GM23338 (cell line): ENCODE results near the gene ZBTB7C. TPM values are rescaled to one million over a fixed set of nuclear protein-coding genes. Genes with fewer than 3 reads are reported as not detected.

ENCODE experiments used
- ATAC-seq: fragments of 200-7000 bp; cut with Tn5 transposase; 3 replicates; pipeline ENCODE4 v1.9.1; 2020
- DNase-seq: peaks from one replicate; pipeline ENCODE4 v3.0.0-alpha.2; 2015; ENCODE audit warnings: low spot score
- H2AFZ ChIP-seq: fragments of 200-600 bp; sonication (generic); 2 replicates; pipeline ENCODE4 v1.8.0; 2016; ENCODE audit warnings: antibody characterized with exemption, mild to moderate bottlenecking, moderate library complexity
- H3F3A ChIP-seq: fragments of 200-600 bp; sonication (generic); replicated peaks from 2 replicates; pipeline ENCODE4 v1.8.0; 2017; ENCODE audit warnings: antibody characterized with exemption, mixed run types, low read depth
- H3K27ac ChIP-seq: fragments of 200-600 bp; sonication (generic); 2 replicates; pipeline ENCODE4 v1.6.1; 2016; ENCODE audit warnings: low read depth
- H3K27me3 ChIP-seq: fragments of 200-600 bp; sonication (generic); 2 replicates; pipeline ENCODE4 v1.8.0; 2016; ENCODE audit warnings: mild to moderate bottlenecking, mixed run types, moderate library complexity; ENCODE audit not compliant: insufficient read depth
- H3K36me3 ChIP-seq: fragments of 200-600 bp; sonication (generic); 2 replicates; pipeline ENCODE4 v1.8.0; 2016; ENCODE audit warnings: mild to moderate bottlenecking; ENCODE audit not compliant: insufficient read depth
- H3K4me1 ChIP-seq: fragments of 200-600 bp; sonication (generic); 2 replicates; pipeline ENCODE4 v1.8.0; 2016; ENCODE audit warnings: mild to moderate bottlenecking, moderate library complexity; ENCODE audit not compliant: insufficient read depth
- H3K4me2 ChIP-seq: fragments of 200-600 bp; sonication (generic); 2 replicates; pipeline ENCODE4 v1.7.1; 2017; ENCODE audit warnings: mixed run types
- H3K4me3 ChIP-seq: fragments of 200-600 bp; sonication (generic); 2 replicates; pipeline ENCODE4 v1.6.1; 2016; ENCODE audit warnings: mixed run types
- H3K79me2 ChIP-seq: fragments of 200-600 bp; sonication (generic); replicated peaks from 2 replicates; pipeline ENCODE4 v1.8.0; 2017; ENCODE audit warnings: mild to moderate bottlenecking; ENCODE audit not compliant: insufficient read depth
- H3K9me2 ChIP-seq: fragments of 200-600 bp; sonication (generic); 2 replicates; pipeline ENCODE4 v1.8.0; 2017; ENCODE audit not compliant: insufficient read depth
- H4K20me1 ChIP-seq: fragments of 200-600 bp; sonication (generic); replicated peaks from 2 replicates; pipeline ENCODE4 v1.8.0; 2017; ENCODE audit warnings: mild to moderate bottlenecking; ENCODE audit not compliant: insufficient read depth
- H3K27ac Mint-ChIP-seq: 2 replicates; pipeline ENCODE4 v1.8.0; 2020; ENCODE audit warnings: inconsistent platforms, mild to moderate bottlenecking, moderate library complexity, mixed read lengths
- H3K27me3 Mint-ChIP-seq: 3 replicates; pipeline ENCODE4 v1.8.0; 2022; ENCODE audit warnings: low read depth, mild to moderate bottlenecking, moderate library complexity, mixed read lengths, inconsistent platforms; ENCODE audit not compliant: insufficient read depth, poor library complexity
- H3K36me3 Mint-ChIP-seq: 3 replicates; pipeline ENCODE4 v1.8.0; 2021; ENCODE audit warnings: low read depth, mild to moderate bottlenecking, inconsistent platforms, moderate library complexity, mixed read lengths
- H3K4me1 Mint-ChIP-seq: 3 replicates; pipeline ENCODE4 v1.8.0; 2020; ENCODE audit warnings: mild to moderate bottlenecking, inconsistent platforms, mixed read lengths
- H3K4me3 Mint-ChIP-seq: 3 replicates; pipeline ENCODE4 v1.8.0; 2021; ENCODE audit warnings: moderate library complexity, mild to moderate bottlenecking, inconsistent platforms, mixed read lengths
- H3K9me3 Mint-ChIP-seq: 3 replicates; pipeline ENCODE4 v1.8.0; 2020; ENCODE audit warnings: moderate library complexity, mild to moderate bottlenecking, inconsistent platforms, mixed read lengths
- EZH2 ChIP-seq: fragments of 200-600 bp; sonication (generic); IDR thresholded peaks from one replicate; pipeline ENCODE4 v1.8.0; 2017; ENCODE audit warnings: antibody characterized with exemption, mild to moderate bottlenecking, low read depth; ENCODE audit not compliant: unreplicated experiment
- EZH2phosphoT487 ChIP-seq: fragments of 200-600 bp; sonication (generic); IDR thresholded peaks from one replicate; pipeline ENCODE4 v1.8.1; 2018; ENCODE audit warnings: antibody characterized with exemption; ENCODE audit not compliant: unreplicated experiment
- POLR2AphosphoS5 ChIP-seq: IDR thresholded peaks from 2 replicates; pipeline ENCODE4 v1.6.1; 2016; ENCODE audit warnings: antibody characterized with exemption, low read depth
- ZNF114 ChIP-seq: fragments of 250-450 bp; sonication (Bioruptor Pico); IDR thresholded peaks from 2 replicates; pipeline ENCODE4 v1.5.0; 2020; ENCODE audit warnings: mild to moderate bottlenecking, moderate library complexity
- ZNF331 ChIP-seq: fragments of 250-450 bp; sonication (Bioruptor Pico); IDR thresholded peaks from 2 replicates; pipeline ENCODE4 v1.5.0; 2020; ENCODE audit warnings: low read depth, mild to moderate bottlenecking, moderate library complexity
- polyA plus RNA-seq: library from polyadenylated mRNA; unstranded; fragments of >200 nt; fragmentation: Nextera tagmentation; extraction: Ambion mirVana; gene quantifications from 2 replicates; pipeline ENCODE4 v1.2.1, GENCODE V29; 2016
- total RNA-seq: library from RNA; depleted of rRNA; stranded (reverse); fragments of >200 nt; shearing (Covaris generic); gene quantifications from 2 replicates; pipeline ENCODE4 v1.2.3, GENCODE V29; 2014
- TF ChIP-seq, protein P1 (sequence below): fragments of 250-450 bp; sonication (Bioruptor Pico); IDR thresholded peaks from 2 replicates; pipeline ENCODE4 v1.5.0; 2020; ENCODE audit warnings: mild to moderate bottlenecking, moderate library complexity

ZBTB7C gene
- total and polyA plus RNA-seq, 2 experiments from 2014 or later, result 0.03 to 0.14 TPM

DNA sequence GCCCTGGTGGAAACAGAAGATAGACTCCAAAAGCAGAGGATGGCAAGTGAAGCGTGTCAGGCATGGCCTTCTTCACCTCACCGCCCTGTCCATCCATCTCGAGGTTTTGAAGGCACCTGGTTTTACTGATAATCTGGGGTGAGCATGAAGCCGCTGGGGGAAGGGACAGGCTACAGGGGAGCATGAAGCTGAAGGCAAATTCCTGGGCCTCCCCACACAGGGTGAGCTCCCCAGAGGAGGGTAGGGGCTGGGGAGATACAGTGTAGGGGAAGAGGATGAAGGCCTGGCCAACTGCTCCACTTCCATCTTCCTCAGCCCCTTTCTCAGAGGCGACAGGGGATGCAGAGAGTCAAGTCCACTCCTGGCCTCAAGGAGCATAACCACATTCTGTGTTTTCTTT lies 250.5 kb downstream of the ZBTB7C start (continued):
- TF ChIP-seq ZNF331 (no peak), POLR2AphosphoS5 (no peak), EZH2phosphoT487 (no peak)

DNA sequence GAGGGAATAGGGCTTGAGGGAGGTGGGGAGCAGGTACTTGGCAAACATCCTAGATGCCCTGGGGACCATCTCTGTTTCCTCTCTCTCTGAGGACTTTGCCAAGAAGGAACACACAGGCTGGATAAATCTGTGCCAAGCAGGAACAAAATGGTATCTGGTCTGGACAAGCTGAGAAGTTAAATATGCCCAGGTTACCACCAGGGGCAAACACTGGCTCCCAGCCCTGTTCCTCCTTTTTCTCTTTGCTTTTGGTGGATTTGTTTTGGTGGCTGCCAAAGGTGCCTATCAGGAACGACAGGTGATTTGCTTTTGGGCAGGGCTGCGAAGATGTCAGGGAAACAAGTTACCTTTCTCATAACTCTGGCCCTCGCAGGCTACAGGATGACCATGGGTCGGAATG lies 251.2 kb downstream of the ZBTB7C start:
- Histone ChIP-seq H3K27ac (no peak overlapping the region), H3K4me1 (peaks cover 16% of the 10 kb centered on the region), H3F3A (no peaks in the 10 kb centered on the region), H3K4me3 (no peak overlapping the region), H3K27me3 (peaks cover 37% of the 10 kb centered on the region), H4K20me1 (no peaks in the 10 kb centered on the region), H3K79me2 (no peaks in the 10 kb centered on the region), H3K4me2 (no peak overlapping the region), H3K36me3 (no peaks in the 10 kb centered on the region), H3K9me2 (no peaks in the 10 kb centered on the region), H2AFZ (no peak overlapping the region)
- Mint-ChIP-seq H3K9me3 (no peaks in the 10 kb centered on the region), H3K4me3 (no peak overlapping the region), H3K4me1 (peaks cover 10% of the 10 kb centered on the region), H3K36me3 (no peaks in the 10 kb centered on the region), H3K27ac (no peak overlapping the region), H3K27me3 (peaks cover 31% of the 10 kb centered on the region)
- no peak for TF ChIP-seq EZH2
- TF ChIP-seq, protein P1, sequence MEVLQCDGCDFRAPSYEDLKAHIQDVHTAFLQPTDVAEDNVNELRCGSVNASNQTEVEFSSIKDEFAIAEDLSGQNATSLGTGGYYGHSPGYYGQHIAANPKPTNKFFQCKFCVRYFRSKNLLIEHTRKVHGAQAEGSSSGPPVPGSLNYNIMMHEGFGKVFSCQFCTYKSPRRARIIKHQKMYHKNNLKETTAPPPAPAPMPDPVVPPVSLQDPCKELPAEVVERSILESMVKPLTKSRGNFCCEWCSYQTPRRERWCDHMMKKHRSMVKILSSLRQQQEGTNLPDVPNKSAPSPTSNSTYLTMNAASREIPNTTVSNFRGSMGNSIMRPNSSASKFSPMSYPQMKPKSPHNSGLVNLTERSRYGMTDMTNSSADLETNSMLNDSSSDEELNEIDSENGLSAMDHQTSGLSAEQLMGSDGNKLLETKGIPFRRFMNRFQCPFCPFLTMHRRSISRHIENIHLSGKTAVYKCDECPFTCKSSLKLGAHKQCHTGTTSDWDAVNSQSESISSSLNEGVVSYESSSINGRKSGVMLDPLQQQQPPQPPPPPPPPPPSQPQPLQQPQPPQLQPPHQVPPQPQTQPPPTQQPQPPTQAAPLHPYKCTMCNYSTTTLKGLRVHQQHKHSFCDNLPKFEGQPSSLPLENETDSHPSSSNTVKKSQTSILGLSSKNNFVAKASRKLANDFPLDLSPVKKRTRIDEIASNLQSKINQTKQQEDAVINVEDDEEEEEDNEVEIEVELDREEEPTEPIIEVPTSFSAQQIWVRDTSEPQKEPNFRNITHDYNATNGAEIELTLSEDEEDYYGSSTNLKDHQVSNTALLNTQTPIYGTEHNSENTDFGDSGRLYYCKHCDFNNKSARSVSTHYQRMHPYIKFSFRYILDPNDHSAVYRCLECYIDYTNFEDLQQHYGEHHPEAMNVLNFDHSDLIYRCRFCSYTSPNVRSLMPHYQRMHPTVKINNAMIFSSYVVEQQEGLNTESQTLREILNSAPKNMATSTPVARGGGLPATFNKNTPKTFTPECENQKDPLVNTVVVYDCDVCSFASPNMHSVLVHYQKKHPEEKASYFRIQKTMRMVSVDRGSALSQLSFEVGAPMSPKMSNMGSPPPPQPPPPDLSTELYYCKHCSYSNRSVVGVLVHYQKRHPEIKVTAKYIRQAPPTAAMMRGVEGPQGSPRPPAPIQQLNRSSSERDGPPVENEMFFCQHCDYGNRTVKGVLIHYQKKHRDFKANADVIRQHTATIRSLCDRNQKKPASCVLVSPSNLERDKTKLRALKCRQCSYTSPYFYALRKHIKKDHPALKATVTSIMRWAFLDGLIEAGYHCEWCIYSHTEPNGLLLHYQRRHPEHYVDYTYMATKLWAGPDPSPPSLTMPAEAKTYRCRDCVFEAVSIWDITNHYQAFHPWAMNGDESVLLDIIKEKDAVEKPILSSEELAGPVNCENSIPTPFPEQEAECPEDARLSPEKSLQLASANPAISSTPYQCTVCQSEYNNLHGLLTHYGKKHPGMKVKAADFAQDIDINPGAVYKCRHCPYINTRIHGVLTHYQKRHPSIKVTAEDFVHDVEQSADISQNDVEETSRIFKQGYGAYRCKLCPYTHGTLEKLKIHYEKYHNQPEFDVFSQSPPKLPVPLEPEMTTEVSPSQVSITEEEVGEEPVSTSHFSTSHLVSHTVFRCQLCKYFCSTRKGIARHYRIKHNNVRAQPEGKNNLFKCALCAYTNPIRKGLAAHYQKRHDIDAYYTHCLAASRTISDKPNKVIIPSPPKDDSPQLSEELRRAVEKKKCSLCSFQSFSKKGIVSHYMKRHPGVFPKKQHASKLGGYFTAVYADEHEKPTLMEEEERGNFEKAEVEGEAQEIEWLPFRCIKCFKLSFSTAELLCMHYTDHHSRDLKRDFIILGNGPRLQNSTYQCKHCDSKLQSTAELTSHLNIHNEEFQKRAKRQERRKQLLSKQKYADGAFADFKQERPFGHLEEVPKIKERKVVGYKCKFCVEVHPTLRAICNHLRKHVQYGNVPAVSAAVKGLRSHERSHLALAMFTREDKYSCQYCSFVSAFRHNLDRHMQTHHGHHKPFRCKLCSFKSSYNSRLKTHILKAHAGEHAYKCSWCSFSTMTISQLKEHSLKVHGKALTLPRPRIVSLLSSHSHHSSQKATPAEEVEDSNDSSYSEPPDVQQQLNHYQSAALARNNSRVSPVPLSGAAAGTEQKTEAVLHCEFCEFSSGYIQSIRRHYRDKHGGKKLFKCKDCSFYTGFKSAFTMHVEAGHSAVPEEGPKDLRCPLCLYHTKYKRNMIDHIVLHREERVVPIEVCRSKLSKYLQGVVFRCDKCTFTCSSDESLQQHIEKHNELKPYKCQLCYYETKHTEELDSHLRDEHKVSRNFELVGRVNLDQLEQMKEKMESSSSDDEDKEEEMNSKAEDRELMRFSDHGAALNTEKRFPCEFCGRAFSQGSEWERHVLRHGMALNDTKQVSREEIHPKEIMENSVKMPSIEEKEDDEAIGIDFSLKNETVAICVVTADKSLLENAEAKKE (CRISPR knock-in tag), result no peak
- DNase-seq (no peak), ATAC-seq (no peak)

DNA sequence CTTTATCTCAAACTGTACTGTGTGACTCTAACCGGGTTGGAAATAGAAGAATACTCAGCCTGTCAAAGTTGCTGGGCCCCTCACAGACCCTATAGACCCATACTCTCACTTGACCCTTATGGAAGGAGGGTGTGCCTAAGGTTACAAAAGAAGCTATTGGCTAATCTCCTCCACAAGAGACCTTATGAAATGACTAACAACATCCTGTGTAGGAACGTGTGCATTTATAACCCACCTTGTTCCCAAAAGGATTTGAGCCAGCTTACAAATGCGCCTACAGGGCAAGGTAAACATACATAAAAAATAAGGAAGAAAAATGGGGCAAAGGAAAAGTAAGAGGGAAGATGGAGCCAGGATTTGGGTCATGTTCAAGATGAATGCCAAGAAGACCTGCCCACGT lies 253.3 kb downstream of the ZBTB7C start:
- Histone ChIP-seq H3K4me1 (peaks cover 7% of the 10 kb centered on the region; the same call in 1 of the 2 replicates), H2AFZ (no peak overlapping the region), H3K9me2 (no peaks in the 10 kb centered on the region), H3K4me3 (no peak overlapping the region), H3F3A (no peaks in the 10 kb centered on the region), H3K27ac (no peak overlapping the region), H3K27me3 (peaks cover 31% of the 10 kb centered on the region), H3K4me2 (no peak overlapping the region), H4K20me1 (no peaks in the 10 kb centered on the region), H3K79me2 (no peaks in the 10 kb centered on the region), H3K36me3 (no peaks in the 10 kb centered on the region)
- H3K27ac Mint-ChIP-seq, result no peak overlapping the region
- no peak overlapping the region for H3K4me3 Mint-ChIP-seq
- H3K27me3 Mint-ChIP-seq, result peaks cover 29% of the 10 kb centered on the region
- peaks cover 4% of the 10 kb centered on the region; the same call in 1 of the 3 replicates for H3K4me1 Mint-ChIP-seq
- H3K36me3 Mint-ChIP-seq, result no peaks in the 10 kb centered on the region
- DNase-seq (no peak), ATAC-seq (no peak)
- TF ChIP-seq ZNF114, result no peak
- TF ChIP-seq, protein P1 (CRISPR knock-in tag), result no peak
- no peaks in the 10 kb centered on the region for H3K9me3 Mint-ChIP-seq
